HG03280 (cell line): ENCODE results near the gene SAMMSON.

ENCODE experiments used
- ATAC-seq: cut with Tn5 transposase; IDR thresholded peaks from one replicate; pipeline ENCODE4 v1.9.1; 2021; ENCODE audit warnings: mild to moderate bottlenecking, moderate library complexity; ENCODE audit not compliant: unreplicated experiment

SAMMSON gene

DNA sequence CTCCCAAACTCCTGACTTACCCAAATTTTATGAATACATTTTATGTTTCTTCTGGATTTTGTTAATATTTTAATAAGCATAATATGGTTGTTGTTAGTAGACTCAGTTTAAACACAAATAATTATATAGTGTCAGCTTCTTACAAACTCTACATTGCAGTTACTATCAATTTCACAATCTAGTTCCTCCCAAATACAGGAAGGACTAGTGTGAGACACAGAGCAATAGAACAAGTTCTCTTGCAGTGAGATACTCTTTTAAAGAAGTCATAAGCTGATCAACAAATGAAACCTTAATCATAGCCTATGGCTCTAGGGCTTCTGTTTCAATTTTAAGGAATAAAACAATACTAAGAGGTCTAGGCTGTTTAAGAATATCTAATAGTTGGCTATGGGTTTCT lies 86.1 kb downstream of the SAMMSON start:
- no peak for ATAC-seq

DNA sequence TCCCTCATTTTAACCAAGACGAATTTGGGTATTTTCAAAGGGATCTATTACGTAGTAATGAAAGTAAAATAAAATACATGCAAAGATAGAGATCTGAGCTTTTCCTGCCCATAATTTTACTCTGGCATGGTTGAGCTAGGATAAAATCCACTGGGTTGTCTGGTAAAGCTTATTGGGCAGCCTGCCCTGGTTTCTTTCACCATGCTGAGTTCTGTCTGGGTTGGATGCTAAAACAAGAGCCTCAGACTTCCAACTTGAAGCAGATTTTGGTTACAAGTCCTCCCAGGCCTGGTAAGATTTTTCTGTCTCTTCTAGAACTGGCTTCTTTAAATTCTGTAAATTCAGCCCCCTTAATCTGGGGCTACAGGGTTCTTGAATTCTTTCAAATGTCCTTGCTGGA lies 86.8 kb downstream of the SAMMSON start:
- no peak for ATAC-seq

DNA sequence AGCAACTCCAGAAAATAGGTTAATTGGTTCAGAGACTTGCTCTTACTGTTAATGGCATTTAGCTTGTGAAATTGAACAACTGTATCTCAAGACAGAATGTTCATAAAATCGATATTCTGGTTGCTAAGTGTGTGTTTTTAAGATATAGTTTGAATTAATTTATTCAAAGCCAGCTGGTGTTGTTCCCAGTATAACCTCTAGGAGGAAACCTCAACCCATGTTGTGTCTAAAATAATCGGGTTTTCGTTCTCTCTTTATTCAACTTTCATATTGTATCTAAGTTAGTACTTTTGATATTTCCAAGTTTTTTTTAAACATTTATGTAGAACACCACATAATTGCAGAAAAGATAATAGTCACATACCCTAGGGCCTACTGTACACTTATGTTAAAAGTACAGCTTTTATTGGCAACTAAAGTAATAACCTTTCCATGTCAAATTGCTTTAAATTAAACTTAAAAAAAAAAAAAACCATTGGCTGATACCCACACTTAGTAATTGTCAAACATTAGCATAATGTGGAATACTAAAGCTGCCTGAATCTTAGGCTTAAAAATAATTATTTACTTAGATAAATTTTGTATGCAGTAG lies 90.9 kb downstream of the SAMMSON start:
- peak; percentile 62 for ATAC-seq

DNA sequence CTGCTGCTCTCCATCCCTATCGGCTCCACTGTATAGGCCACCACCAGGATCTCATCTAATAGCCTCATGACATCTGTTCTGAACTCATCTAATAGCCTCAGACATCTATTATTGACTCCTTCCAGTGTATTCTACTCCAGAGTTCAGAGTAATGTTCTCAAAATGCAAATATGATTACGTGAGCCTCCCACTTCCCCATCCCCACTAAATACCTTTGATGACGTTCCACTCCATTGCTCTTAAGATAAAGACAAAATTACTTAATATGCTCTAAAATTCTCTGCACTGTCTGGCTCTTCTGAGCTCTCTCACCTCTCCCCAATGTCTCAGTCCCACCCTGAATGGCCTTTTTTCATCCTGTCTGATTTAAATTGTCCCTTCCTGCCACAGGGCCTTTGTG lies 94.7 kb downstream of the SAMMSON start:
- ATAC-seq: no peak

DNA sequence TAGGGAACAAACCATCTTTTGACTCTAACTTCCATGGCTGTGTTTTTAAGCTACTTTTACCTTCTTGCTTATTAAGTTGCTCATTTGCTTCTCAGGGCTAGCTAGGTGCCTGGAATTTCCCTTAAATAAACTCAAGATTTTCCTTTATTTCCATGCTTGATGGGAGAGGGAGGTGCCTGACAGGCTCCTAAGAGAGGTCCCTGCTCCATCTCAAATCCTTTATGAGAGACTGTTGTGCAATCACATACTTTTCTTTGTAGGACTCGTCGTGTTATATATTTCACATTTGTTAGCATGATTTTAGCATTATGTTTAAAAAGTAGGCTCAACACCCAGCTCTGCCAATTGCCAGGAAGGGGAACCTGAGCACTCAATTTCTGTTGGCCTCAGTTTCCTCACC lies 95.7 kb downstream of the SAMMSON start:
- no peak for ATAC-seq

DNA sequence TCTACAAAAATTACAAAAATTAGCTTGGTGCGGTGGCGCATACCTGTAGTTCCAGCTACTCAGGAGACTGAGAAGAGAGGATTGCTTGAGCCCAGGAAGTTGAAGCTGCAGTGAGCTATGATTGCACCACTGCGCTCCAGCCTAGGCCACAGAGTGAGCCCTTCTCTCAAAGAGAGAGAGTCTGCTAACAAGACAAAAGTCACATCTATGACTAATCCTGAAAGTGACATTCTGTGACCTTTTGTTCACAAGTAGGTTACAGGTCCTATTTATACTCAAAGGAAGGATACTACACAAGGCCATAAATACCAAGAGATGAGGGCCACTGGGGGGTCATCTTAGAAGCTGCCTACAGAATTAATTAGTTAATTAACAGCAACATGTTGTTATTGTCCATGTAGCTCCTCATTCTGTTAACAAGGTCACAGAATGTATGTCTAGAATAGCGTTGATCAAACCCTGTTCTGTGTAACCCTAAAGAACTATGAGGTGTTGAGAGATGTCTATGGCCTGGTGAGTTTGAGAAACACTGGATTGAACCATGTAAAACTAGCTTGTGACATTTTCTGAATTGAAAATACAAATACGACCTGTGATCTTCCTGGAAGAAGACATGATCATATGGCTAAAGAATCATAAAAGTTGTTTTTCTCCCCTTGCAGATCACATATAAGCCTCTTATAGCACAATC lies 97.0 kb downstream of the SAMMSON start:
- peak; percentile 99 for ATAC-seq

DNA sequence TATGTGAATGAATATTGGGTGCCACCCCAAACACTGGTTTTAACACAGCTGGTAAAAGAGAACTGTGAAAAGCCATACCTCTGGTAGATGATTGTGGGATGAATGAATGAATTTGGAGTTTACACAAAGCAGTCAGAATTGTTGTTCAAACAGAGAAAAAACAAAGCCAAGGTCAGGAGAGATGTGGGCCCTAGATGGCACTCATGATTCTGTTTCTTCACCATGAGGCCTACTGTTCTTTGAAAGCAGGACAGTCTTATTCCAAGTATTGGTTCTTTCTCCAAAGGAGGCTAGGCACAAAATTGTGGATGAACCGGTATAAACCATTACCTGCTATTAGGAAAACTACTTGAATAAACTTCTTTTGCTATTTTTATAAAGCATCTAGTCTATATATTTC lies 97.6 kb downstream of the SAMMSON start:
- ATAC-seq: no peak

DNA sequence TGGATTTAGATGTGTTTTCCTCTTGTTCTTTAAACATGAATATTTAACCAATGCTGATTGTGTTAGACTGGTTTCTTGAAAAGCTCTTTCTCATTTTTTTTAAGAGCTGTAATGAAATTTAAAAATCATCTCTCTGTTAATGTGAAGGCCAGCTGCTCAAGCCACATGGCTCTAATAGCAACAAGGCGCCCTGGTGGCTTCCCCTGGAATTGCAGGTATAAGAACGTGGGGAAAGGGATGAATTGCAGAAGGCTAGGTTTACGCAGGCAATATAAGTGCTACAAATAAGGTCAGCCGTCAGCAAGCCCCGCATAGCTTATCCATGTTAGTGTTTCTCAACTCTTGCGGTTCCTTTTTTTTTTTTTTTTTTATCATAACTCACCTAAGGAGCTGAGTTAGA lies 108.5 kb downstream of the SAMMSON start:
- ATAC-seq: peak; percentile 80

DNA sequence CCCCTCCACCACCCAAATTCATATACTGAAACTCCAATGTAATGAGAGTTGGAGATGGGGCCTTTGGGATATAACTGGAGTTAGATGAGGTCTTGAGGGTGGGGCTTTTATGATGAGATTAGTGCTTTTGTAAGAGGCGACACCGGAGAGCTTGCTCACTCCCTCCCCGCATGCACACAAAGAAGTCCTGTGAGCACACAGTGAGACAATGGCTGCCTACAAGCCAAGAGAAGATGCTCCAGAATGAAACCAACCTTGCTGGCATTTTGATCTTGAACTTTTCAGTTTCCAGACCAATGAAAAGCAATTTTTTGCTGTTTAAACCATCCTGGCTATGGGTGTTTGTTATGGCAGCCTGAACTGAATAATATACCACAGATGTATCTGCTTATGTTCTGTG lies 109.0 kb downstream of the SAMMSON start:
- ATAC-seq: no peak

DNA sequence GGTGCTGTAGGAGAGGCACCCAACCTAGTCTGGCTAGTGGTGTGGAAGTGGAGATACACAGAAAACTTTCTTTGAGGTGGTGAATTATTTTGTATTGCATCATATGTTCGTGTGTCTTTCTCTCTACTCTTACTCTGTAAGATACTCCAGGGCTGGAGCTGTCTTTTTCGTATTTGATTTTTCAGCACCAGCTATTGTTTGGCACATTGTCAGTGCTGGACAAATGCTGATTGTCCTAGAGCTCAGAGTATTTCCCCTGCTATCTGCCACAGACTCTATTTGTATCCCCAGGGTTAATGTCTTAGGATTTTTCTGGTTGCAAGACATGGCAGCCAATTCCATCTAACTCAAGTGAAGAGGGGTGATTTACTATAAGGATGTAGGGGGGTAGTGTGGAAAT lies 110.5 kb downstream of the SAMMSON start:
- ATAC-seq: no peak

DNA sequence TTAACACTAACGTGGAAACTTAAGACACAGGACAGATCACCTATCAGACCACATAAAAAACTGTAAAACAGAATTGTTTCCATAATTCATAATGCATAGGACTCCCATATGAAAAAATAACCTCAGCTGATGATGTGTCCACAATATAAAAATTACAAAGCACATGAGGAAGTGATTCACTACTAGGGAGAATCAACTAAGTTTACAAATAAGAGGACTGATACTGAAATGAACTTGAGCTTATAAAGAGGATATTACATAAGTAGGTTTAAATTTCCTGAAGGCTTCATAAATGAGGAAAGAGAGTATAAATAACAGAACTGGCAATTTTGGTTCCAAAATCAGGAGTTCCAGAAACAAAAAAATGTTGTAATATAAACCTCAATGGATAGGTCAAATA lies 111.9 kb downstream of the SAMMSON start:
- no peak for ATAC-seq

DNA sequence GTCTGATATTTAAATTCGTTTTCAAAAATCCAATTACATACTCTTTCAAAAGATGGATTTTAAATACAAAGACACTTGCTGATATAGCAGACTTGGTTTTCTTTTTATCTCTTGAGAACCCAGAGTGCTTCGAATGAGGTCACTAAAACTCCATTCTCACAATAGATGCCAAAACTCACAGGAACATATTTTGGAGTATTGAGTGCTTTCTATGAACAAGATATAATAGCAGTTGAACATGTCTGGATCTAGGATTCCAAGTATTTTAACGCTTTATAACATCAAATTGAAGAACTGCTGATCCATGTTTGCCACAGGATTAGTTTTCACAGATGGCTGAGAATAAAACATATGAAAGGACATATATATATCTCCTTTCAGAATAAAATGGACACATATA lies 113.2 kb downstream of the SAMMSON start:
- no peak for ATAC-seq

DNA sequence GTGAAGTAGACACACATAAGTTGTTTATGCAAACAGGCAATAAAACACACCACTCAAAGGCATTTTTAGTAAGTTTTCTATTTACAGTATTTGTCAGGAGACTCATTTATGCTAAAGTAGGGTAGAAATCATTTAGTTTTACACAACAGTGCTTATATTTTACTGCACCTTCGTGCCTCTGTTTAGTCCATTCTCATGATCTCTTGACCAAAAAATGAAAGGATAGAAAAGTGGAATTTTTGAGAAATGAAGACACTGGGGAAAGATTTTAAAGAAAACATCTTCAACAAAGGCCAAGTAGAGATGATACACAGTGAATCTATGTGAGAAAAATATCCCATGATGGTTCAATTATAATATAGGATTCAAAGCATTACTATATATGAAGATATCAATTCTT lies 114.9 kb downstream of the SAMMSON start:
- no peak for ATAC-seq

DNA sequence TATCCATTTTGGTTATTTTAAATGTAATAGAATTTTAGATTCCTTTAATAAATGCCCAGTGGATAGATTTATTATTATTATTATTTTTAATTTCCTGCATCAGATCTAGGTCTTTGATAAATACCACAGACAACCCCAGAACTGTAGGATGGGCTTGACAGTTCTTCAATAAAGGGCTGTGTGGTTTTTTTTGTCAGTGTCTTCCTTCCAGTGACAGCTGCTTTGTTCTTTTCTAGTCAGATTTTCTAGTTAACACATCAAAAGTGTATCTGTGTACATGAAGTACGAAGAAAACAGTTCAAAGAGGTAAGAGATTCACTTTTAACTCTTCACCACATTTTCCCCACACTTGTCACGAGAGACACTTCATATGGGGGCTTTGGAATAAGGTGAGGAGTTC lies 120.3 kb downstream of the SAMMSON start:
- no peak for ATAC-seq
